8988T (cell line): Measurements from ENCODE around the gene SH3BP5L.

Experiments
- DNase-seq: peaks from one replicate; pipeline ENCODE4 v3.0.0; 2011

SH3BP5L gene

GRCh38 chr1:248825909-248826760 lies at the start of gene SH3BP5L:
SH3BP5L (minus strand) TSS chr1:248825915; CDS start chr1:248824935, 980 bp downstream.
- peak; percentile 87 for DNase-seq

GRCh38 chr1:248873993-248874533 lies 48.3 kb upstream of the SH3BP5L start:
- no peak for DNase-seq

- no peak for DNase-seq
Observed at GRCh38 chr1:248873409-248873992, 47.8 kb upstream of the SH3BP5L start.

GRCh38 chr1:248872752-248873408 lies 47.2 kb upstream of the SH3BP5L start:
- no peak for DNase-seq

GRCh38 chr1:248871837-248872401 lies 46.2 kb upstream of the SH3BP5L start:
- no peak for DNase-seq

GRCh38 chr1:248862998-248863881 lies 37.5 kb upstream of the SH3BP5L start:
- no peak for DNase-seq

- DNase-seq: no peak
Observed at GRCh38 chr1:248862695-248862997, 36.9 kb upstream of the SH3BP5L start.

GRCh38 chr1:248861616-248862015 lies 35.9 kb upstream of the SH3BP5L start:
- DNase-seq: no peak

GRCh38 chr1:248860007-248860406 lies 34.3 kb upstream of the SH3BP5L start:
- no peak for DNase-seq

GRCh38 chr1:248858891-248859889 lies 33.5 kb upstream of the SH3BP5L start, which contains the start of gene ZNF692:
ZNF692 (minus strand) TSS chr1:248859085; CDS start chr1:248858309, 776 bp downstream.
- DNase-seq: peak; percentile 92

- DNase-seq: no peak
Observed at GRCh38 chr1:248858096-248858890, 32.6 kb upstream of the SH3BP5L start.

- no peak for DNase-seq
Observed at GRCh38 chr1:248857749-248858095, 32.0 kb upstream of the SH3BP5L start.

GRCh38 chr1:248857201-248857600 lies 31.5 kb upstream of the SH3BP5L start:
- DNase-seq: no peak

GRCh38 chr1:248856176-248856575 lies 30.5 kb upstream of the SH3BP5L start:
- DNase-seq: no peak

GRCh38 chr1:248855580-248855979 lies 29.9 kb upstream of the SH3BP5L start:
- no peak for DNase-seq

- DNase-seq: no peak
Observed at GRCh38 chr1:248853663-248854375, 28.1 kb upstream of the SH3BP5L start.

- DNase-seq: no peak
Observed at GRCh38 chr1:248852481-248853405, 27.0 kb upstream of the SH3BP5L start.

GRCh38 chr1:248851390-248851789 lies 25.7 kb upstream of the SH3BP5L start:
- DNase-seq: no peak
